ENCODE results near the gene ZKSCAN5.
"Not testable (repeated sequence)": the region's sequence is repeated elsewhere in the genome, so short reads cannot be mapped to it uniquely, and the experiment has no call there.

ZKSCAN5 gene

GRCh38 chr7:99563650-99564049 lies 59.2 kb downstream of the ZKSCAN5 start:
- Mint-ChIP-seq H3K27ac (peak overlapping the region; percentile 89), H3K4me1 (peaks cover 17% of the 10 kb centered on the region), H3K4me3 (no peak overlapping the region), H3K27me3 (ENCODE audit: low read depth, poor library complexity) (no peaks in the 10 kb centered on the region), H3K36me3 (ENCODE audit: low read depth) (peaks cover 57% of the 10 kb centered on the region), H3K9me3 (no peaks in the 10 kb centered on the region)
- no peak for TF ChIP-seq CTCF (IDR thresholded peaks at IDR 0.05)
- no peak for DNase-seq

- not testable (repeated sequence) for H3K27me3 Mint-ChIP-seq (ENCODE audit: low read depth, poor library complexity); H3K9me3 Mint-ChIP-seq; H3K4me3 Mint-ChIP-seq; H3K27ac Mint-ChIP-seq; H3K4me1 Mint-ChIP-seq; DNase-seq
- H3K36me3 Mint-ChIP-seq (ENCODE audit: low read depth): peaks cover 74% of the 10 kb centered on the region
Measured at GRCh38 chr7:99568770-99569169, 64.3 kb downstream of the ZKSCAN5 start.

- Mint-ChIP-seq H3K9me3 (no peaks in the 10 kb centered on the region), H3K27me3 (ENCODE audit: low read depth, poor library complexity) (no peaks in the 10 kb centered on the region), H3K27ac (peak overlapping the region; percentile 11), H3K36me3 (ENCODE audit: low read depth) (peaks cover 55% of the 10 kb centered on the region), H3K4me3 (no peak overlapping the region), H3K4me1 (no peaks in the 10 kb centered on the region)
- no peak for TF ChIP-seq CTCF (IDR thresholded peaks at IDR 0.05)
- DNase-seq: no peak
Measured at GRCh38 chr7:99571768-99572167, 67.3 kb downstream of the ZKSCAN5 start.

GRCh38 chr7:99573257-99573656 lies 68.8 kb downstream of the ZKSCAN5 start:
- no peak for DNase-seq
- Mint-ChIP-seq H3K27ac (no peak overlapping the region), H3K27me3 (ENCODE audit: low read depth, poor library complexity) (no peaks in the 10 kb centered on the region), H3K4me3 (no peak overlapping the region), H3K4me1 (no peaks in the 10 kb centered on the region), H3K36me3 (ENCODE audit: low read depth) (peaks cover 55% of the 10 kb centered on the region), H3K9me3 (no peaks in the 10 kb centered on the region)
- no peak for TF ChIP-seq CTCF (IDR thresholded peaks at IDR 0.05)

GRCh38 chr7:99576251-99576650 lies 71.8 kb downstream of the ZKSCAN5 start:
- no peak for TF ChIP-seq CTCF (IDR thresholded peaks at IDR 0.05)
- H3K4me1 Mint-ChIP-seq: peaks cover 10% of the 10 kb centered on the region
- H3K27me3 Mint-ChIP-seq (ENCODE audit: low read depth, poor library complexity): no peaks in the 10 kb centered on the region
- H3K4me3 Mint-ChIP-seq: no peak overlapping the region
- peaks cover 29% of the 10 kb centered on the region for H3K36me3 Mint-ChIP-seq (ENCODE audit: low read depth)
- H3K27ac Mint-ChIP-seq: no peak overlapping the region
- no peak for DNase-seq
- H3K9me3 Mint-ChIP-seq: no peaks in the 10 kb centered on the region

GRCh38 chr7:99579281-99579955 lies 75.0 kb downstream of the ZKSCAN5 start:
- peaks cover 11% of the 10 kb centered on the region for H3K27me3 Mint-ChIP-seq (ENCODE audit: low read depth, poor library complexity)
- no peaks in the 10 kb centered on the region for H3K36me3 Mint-ChIP-seq (ENCODE audit: low read depth)
- peak overlapping the region; percentile 72 for H3K27ac Mint-ChIP-seq
- no peak for TF ChIP-seq CTCF (IDR thresholded peaks at IDR 0.05)
- H3K4me3 Mint-ChIP-seq: peak overlapping the region; percentile 93
- H3K9me3 Mint-ChIP-seq: no peaks in the 10 kb centered on the region
- DNase-seq: no peak
- peaks cover 12% of the 10 kb centered on the region for H3K4me1 Mint-ChIP-seq
